HG03469 (cell line): Measurements from ENCODE around the gene NOS3.

Source experiments
- ATAC-seq: cut with Tn5 transposase; IDR thresholded peaks from one replicate; pipeline ENCODE4 v1.9.1; 2021; ENCODE audit warnings: mild to moderate bottlenecking, moderate library complexity, moderate number of reproducible peaks; ENCODE audit not compliant: unreplicated experiment

NOS3 gene

GRCh38 chr7:150963707-150964559, 26.9 kb upstream of the NOS3 start:
- ATAC-seq = no peak

- no peak for ATAC-seq
These were observed 26.2 kb upstream of the NOS3 start for GRCh38 chr7:150964593-150965111.

- no peak for ATAC-seq
These were observed 25.5 kb upstream of the NOS3 start for GRCh38 chr7:150965273-150965830.

GRCh38 chr7:150966002-150966401, 24.8 kb upstream of the NOS3 start:
- no peak for ATAC-seq

DNA sequence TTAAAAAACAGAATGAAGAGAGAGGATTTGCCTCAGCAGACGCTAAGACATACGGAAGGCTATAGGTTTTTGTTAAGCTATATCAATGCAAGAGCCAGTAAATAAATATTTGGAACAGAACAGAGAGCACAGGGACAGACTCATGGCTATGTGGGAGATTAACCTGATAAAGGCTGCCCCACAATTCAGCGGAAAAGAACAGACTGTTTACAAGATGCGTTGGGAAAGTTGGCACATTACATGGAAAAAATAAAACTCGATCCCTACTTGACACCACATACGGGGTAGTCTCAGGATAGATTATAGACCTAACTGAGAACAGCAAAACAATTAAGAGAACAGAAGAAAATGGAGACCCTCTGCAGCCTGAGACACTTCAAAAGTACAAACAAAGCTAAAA, 23.5 kb upstream of the NOS3 start:
- no peak for ATAC-seq

DNA sequence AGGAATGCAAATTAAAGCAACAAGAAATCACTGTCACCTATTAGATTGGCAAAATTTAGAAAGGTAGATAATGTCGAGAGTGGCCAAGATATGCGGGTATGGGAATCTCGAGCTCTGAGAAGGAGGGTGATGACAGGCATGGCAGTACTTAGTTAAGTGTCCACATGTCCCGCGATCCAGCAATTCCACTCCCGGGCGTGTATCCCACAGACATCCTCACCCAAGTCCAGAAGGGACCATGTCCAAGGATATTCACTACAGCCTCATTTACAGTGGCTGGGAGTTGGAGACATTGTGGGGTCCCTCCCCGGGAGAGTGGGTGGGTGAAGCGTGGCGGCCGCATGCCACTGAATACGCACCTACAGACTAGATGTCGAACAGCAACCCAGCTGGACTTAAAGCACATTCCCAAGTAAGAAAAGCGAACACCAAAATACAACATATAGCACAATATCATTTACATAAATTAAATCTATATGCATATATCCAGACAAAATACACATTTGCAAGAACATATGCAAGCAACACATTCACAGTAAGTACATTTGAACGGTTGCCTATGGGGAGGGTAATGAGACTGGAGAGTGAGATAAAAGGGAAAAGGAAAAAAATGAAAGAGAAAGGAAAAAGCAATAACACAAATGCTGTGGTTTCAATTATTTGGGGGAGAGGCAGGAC, 22.6 kb upstream of the NOS3 start:
- ATAC-seq = no peak

DNA sequence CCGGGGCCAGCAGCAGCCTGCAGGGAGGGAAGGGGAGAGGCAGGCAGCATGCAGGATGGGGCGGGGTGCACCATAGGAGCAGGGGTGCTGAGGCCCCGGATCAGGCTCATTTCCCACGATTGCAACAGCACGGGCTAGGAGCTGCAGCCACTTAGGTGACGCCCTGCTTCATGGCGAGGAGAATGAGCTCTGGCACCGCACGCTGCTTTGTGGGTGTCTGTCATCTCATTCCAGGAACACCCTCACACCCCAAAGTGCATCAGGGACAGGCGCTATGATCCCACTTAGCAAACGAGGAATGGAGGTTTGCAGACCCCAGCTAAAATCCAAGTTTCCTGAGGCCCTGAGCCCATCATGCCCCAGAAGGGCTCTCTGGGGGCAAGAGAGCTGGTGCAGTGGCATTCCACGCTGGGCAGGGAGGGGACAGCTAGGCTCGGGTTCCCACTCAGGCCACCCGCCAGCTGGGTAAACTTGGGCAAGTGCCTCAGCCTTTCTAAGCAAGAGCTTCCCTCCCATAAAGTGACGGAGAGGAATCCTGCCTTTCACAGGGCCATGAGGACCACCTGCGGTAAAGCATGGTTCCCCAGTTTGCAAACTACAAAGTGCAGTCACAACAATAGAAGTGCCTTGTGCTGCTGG, 22.0 kb upstream of the NOS3 start:
- ATAC-seq = no peak

GRCh38 chr7:150969475-150969874, 21.3 kb upstream of the NOS3 start:
- ATAC-seq = no peak

GRCh38 chr7:150970424-150970823, 20.4 kb upstream of the NOS3 start:
- ATAC-seq = no peak

- no peak for ATAC-seq
These were observed 19.4 kb upstream of the NOS3 start for GRCh38 chr7:150971242-150972022.

GRCh38 chr7:150972023-150972468, 18.8 kb upstream of the NOS3 start:
- ATAC-seq = no peak

DNA sequence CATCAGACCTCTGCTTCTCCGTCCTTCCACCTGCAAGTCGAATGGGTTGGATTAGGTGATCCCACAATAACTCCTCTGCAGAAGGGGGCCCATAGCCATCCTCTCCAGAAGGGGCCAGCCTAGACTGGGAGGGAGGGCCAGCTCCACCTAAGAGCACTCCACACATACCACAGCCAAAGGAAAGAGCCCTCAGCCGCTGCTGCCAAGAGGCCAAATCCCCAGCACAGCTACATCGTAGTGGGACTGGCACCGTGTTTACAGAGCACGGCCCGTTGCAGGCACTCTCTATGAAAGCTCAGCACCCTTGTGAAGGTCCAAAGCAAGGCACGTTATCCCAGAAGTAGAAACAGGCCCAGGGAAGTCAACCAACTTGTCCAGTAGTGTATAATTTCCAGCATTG, 18.1 kb upstream of the NOS3 start:
- no peak for ATAC-seq

DNA sequence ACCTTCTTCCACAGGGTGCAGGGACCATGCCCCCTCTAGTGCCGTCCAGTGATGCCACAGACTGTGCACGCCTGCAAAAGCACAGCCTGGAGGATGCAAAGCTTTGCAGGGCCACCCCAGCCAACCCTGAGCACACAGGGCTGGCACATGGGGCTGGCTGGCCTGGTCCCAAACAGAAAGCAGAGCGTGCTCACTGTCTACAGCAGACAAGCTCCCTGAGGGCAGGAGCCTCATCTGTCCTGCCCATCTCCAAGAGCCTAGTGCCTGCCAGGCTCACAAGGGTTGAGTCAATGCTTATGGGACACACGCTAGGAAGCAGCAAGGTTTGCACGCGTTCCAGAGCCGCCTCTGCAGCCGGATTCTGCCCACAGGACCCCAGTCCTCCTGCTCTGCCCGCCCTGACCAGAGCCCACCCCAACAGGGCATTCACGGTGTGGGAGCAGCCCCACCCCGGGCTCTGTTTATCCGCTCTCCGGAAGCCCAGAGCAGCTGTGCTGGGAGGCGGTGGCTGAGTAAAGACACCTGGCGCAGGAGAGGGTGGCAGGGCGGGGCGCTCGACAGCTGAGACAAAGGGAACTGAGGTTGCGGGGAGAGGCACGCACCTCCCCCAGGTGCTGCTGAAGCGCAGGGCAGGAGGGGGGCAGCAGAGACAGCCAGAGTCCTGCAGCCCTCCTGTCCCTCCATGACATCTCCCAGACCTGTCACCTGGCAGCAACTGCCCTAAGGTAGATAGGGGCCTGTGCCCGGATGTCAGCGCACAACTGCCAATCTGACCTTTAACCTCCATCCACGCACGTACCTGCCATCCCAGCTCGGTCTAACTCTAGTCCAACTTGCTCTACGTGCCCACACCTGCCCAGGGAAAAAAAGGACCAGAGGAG, 17.0 kb upstream of the NOS3 start:
- ATAC-seq = no peak

DNA sequence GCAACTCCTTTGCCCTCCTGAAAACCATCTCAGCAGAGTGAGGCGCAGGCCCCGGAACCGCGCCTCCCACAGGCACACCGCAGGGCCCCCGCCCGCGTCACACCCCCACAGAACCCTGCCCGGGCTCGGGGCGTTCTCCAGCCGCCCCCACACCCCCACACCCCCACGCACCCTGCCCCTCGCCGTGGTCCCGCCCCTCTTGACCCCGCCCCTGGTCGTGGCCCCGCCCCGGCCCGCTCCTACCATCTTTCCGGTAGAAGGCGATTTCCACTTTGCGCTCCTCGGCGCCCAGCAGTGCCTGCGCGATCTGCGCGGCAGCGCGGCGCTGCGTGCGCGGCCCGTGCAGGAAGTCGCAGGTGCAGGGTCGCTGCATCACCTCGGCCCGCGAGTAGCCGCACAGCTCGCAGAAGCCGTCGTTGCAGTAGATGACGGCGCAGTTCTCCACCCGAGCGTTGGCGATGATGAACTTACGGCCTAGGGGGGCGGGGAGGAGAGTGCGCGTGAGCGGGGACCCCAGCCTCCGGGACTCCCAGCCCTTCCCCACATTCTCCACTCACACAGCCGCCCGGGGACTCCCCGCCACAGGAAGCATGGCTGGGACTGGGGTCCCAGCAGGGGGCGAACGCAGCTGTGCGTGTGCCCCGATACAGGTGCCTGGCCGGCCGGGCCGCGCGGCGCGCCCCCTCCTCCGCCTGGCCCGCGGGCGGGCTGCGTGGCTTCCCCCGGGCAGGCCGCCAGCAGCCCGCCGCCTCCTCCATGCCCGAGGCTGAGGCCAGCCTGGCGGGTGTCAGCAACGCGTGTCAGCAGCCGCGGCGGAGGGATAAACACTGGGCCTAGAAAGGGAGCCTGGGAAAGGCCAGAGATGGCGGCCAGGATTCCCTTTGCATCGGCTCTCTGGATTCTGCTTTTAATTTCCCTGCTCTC, 16.1 kb upstream of the NOS3 start:
- ATAC-seq = no peak

DNA sequence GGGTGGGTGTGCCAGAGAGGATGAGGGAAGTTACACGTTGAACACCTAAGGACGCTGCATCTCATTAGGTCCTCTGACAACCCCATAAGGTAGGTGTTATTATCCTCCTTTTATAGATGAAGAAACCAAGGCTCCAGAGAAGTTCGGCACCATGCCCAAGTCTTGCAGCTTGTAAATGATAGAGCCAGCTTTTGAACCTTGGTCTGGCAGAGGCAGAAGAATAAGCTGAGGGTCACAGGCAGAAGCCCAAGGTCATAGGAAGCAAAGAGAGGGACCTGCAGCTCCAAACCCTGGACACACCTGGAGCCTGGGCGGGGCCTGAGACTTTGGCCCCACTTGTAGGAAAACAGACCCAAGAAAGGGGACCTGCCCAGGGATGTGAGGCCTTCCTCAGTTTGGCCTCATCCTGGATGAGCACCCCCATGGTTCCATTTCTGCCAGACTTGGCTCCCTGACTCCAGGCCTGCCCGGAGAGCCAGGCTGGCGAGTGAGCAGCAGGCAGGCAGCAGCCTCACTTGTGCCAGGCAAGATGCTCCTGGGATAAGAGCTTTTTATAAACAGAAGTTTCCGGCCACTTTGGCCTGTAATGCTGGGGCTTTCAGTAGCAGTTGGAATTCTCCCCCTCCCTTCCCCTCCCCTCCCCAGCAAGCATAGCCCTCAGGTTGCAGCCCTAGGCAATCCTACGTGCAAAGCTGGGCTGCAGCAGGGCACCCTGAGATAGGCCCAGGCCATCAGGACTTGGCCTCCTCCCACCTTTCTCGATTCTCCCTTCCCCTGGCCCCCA, 15.1 kb upstream of the NOS3 start:
- no peak for ATAC-seq

DNA sequence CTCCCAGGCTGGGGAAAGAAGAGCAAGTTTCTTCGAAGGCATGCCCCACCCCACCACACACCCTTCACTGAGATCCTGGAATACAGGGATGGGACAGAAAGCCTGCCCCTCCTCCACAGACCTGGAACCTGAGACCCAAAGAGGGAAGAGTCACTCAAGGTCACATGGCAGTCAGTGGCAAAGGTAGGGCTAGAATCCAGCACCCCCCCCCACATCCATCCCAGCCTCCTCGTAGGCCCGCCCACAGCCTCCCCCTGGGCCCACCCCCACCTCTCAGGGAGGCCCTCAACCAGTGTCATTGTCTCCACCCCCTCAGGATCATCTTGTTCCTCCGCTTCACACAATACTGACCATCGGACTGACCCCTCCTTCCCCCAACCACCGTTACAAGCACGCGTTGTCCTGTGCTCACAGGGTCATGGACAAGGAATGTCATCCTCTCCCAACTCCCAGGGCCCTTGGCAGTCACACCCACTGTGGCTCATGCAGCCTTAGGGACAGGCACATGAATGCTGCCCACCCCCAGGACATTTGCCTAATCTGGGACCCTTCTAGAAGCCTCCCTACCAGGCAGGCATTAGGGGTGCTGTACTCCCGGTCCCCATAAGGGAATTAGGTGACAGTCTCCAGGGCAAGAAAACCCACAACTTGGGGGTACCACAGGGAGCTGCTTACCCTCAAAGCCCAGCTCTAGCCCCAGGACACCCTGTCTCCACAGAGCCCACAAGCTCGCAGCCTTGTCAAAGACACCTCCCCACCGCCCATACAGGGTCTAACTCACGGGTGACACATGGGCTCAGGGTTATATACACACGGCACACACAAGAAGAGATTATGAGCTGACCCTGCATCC, 14.1 kb upstream of the NOS3 start:
- ATAC-seq = no peak
